ENCODE results near the gene SLC16A4. TPM values are rescaled to one million over a fixed set of nuclear protein-coding genes. Genes with fewer than 3 reads are reported as not detected.

SLC16A4 gene
- total RNA-seq, 1 experiment from 2014 or later, result 0.46 TPM

GRCh38 chr1:110340207-110340468 lies 50.7 kb downstream of the SLC16A4 start:
- peak overlapping the region; percentile 82 to 88 for H3K4me3 ChIP-seq (ENCODE audit: low read depth in 2 of 2, low read length in 2 of 2)
- intact Hi-C loops (cut with micrococcal nuclease; ENCODE audit: unreplicated experiment), result no loop called here
- no TSS peak for BruUV-seq (replicated peaks)
- no peak for ATAC-seq
- H3K4me1 ChIP-seq (ENCODE audit: control insufficient read depth, insufficient read depth, low read length), result peaks cover 33% of the 10 kb centered on the region
- in situ Hi-C loops (cut with HindIII; ENCODE audit: low pct_unique_long_range_greater_than_20kb, low sequenced_read_pairs), result no loop called here
- H3K9me3 ChIP-seq (ENCODE audit: control insufficient read depth, insufficient read depth, low read depth, low read length), result no peaks in the 10 kb centered on the region
- ChIA-PET POLR2A (no interaction called here), CTCF (no interaction called here)
- peaks cover 14% of the 10 kb centered on the region for H3K36me3 ChIP-seq (ENCODE audit: control insufficient read depth, insufficient read depth, low read length)
- TF ChIP-seq SIN3A (IDR thresholded peaks at IDR 0.05; ENCODE audit: borderline replicate concordance, insufficient read depth, low read depth, low read length), result no peak
- H3K27me3 ChIP-seq (ENCODE audit: control insufficient read depth, insufficient read depth, low read length), result no peaks in the 10 kb centered on the region
- H3K27ac ChIP-seq (ENCODE audit: low read length), result peak overlapping the region; percentile 86
- DNase-seq (ENCODE audit: low read depth, low spot score), result no peak

- H3K4me1 ChIP-seq (ENCODE audit: control insufficient read depth, insufficient read depth, low read length), result peaks cover 33% of the 10 kb centered on the region
- no peaks in the 10 kb centered on the region for H3K27me3 ChIP-seq (ENCODE audit: control insufficient read depth, insufficient read depth, low read length)
- ChIA-PET POLR2A (no interaction called here), CTCF (no interaction called here)
- intact Hi-C loops (cut with micrococcal nuclease; ENCODE audit: unreplicated experiment), result no loop called here
- H3K4me3 ChIP-seq (ENCODE audit: low read depth in 2 of 2, low read length in 2 of 2), result peak overlapping the region; percentile 82 to 88
- H3K9me3 ChIP-seq (ENCODE audit: control insufficient read depth, insufficient read depth, low read depth, low read length), result no peaks in the 10 kb centered on the region
- BruUV-seq (replicated peaks), result TSS peak; percentile 63
- in situ Hi-C loops (cut with HindIII; ENCODE audit: low pct_unique_long_range_greater_than_20kb, low sequenced_read_pairs), result no loop called here
- TF ChIP-seq REST (IDR thresholded peaks at IDR 0.05; ENCODE audit: insufficient read depth in 1 of 2, low read depth in 2 of 2, low read length in 1 of 2), result no peak
- peak; percentile 82; the same call in 1 of the 2 replicates for TF ChIP-seq SIN3A (IDR thresholded peaks at IDR 0.05; ENCODE audit: borderline replicate concordance, insufficient read depth, low read depth, low read length)
- 0 out of 2 replicates have a peak, but pooled peaks have one; percentile 7 for TF ChIP-seq CTCF (IDR thresholded peaks at IDR 0.05)
- TF ChIP-seq TCF7L2 (IDR thresholded peaks at IDR 0.05; ENCODE audit: low read depth, low read length), result no peak
- peak; percentile 56 for TF ChIP-seq POLR2AphosphoS5 (IDR thresholded peaks at IDR 0.05; ENCODE audit: low read depth, low read length)
- peak overlapping the region; percentile 86 for H3K27ac ChIP-seq (ENCODE audit: low read length)
- DNase-seq (ENCODE audit: low read depth, low spot score) (no peak), ATAC-seq (peak; percentile 18; the same call in 1 of the 2 replicates)
- H3K36me3 ChIP-seq (ENCODE audit: control insufficient read depth, insufficient read depth, low read length), result peaks cover 11% of the 10 kb centered on the region
Observed at GRCh38 chr1:110339407-110340206, 51.2 kb downstream of the SLC16A4 start.

- H3K27me3 ChIP-seq (ENCODE audit: control insufficient read depth, insufficient read depth, low read length), result no peaks in the 10 kb centered on the region
- ChIA-PET POLR2A (interaction anchor here (1.2 kb wide), 1 partner anchor 10 kb away, joined by 3 read pairs; no protein-coding TSS in a partner anchor), CTCF (interaction anchor here (0.6 to 1.3 kb wide), 2 partner anchors 130 to 153 kb away, joined by 3 to 10 read pairs; partner anchors contain the start of gene KCNC4)
- H3K4me3 ChIP-seq (ENCODE audit: low read depth in 2 of 2, low read length in 2 of 2), result peak within 1 kb of the TSS; percentile 88 to 92
- H3K36me3 ChIP-seq (ENCODE audit: control insufficient read depth, insufficient read depth, low read length), result peaks cover 9% of the 10 kb centered on the region
- BruUV-seq (replicated peaks), result no TSS peak
- ATAC-seq (peak; percentile 85), DNase-seq (ENCODE audit: low read depth, low spot score) (peak; percentile 100)
- TF ChIP-seq SIN3A (IDR thresholded peaks at IDR 0.05; ENCODE audit: borderline replicate concordance, insufficient read depth, low read depth, low read length) (no peak), CTCF (IDR thresholded peaks at IDR 0.05) (no peak), POLR2AphosphoS5 (IDR thresholded peaks at IDR 0.05; ENCODE audit: low read depth, low read length) (no peak), REST (IDR thresholded peaks at IDR 0.05; ENCODE audit: insufficient read depth in 1 of 2, low read depth in 2 of 2, low read length in 1 of 2) (no peak), TCF7L2 (IDR thresholded peaks at IDR 0.05; ENCODE audit: low read depth, low read length) (no peak)
- intact Hi-C loops (cut with micrococcal nuclease; ENCODE audit: unreplicated experiment), result no loop called here
- in situ Hi-C loops (cut with HindIII; ENCODE audit: low pct_unique_long_range_greater_than_20kb, low sequenced_read_pairs), result no loop called here
- no peaks in the 10 kb centered on the region for H3K9me3 ChIP-seq (ENCODE audit: control insufficient read depth, insufficient read depth, low read depth, low read length)
- H3K27ac ChIP-seq (ENCODE audit: low read length), result peak within 1 kb of the TSS; percentile 99
- H3K4me1 ChIP-seq (ENCODE audit: control insufficient read depth, insufficient read depth, low read length), result peaks cover 30% of the 10 kb centered on the region
Observed at GRCh38 chr1:110338886-110339406, 51.9 kb downstream of the SLC16A4 start, which contains the start of gene RBM15. TSS of gene RBM15 (plus strand) at chr1:110339377. CDS start at chr1:110339406, 29 bp downstream.
